Stimulated activated CD4-positive, alpha-beta T cell treated with anti-CD3 and anti-CD28 coated beads, Interleukin-1b, Interleukin-23, amount 100 ng/mL, for 24 hours (primary cell): ENCODE data around the gene KIAA1671.

Experiments
- DNase-seq, 4 experiments: peaks; one replicate each; pipeline ENCODE4 v3.0.0-alpha.2; 2020; ENCODE audit warnings: low read depth in 4 of 4, low spot score in 1 of 4

Gene KIAA1671

DNA sequence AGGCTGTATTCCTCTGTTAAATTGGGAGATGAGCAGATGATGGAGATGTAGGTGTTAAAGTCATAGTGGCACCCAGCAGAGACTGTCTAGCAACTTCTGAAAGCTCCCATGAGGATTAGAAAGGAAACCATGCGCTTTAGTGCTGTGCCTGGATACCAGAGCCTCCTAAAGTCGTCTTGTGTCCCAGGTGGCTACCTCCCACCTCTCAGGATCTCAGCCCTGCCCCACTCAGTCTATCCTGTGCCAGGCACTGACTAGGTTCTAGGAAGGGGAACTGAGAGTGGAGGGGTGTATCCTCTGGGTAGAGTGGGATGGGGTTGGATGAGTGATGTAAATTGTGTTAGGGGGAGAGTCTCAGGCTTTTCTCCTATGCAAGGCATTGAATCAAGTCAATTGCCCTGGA, 60.2 kb downstream of the KIAA1671 start:
- no peak for DNase-seq

DNA sequence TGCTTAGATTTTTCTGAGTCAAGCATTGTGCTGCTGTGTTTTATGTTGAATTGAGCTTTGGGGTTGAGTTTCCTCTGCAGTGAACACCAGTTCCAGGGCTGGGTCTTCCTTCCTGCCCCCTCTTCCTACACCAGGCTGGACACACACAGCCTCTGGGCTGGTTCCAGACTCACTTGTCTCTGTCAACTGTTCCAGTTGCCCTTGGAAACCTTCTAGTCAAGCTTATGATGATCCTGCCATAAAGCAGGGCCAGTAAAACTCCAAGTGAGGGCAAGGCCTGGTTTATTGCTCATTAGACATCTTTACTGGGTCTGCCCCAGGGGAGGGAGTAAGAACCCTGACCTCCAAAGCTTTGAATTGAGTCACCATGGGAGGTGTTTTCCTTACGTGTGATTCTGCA, 61.1 kb downstream of the KIAA1671 start:
- no peak for DNase-seq

DNA sequence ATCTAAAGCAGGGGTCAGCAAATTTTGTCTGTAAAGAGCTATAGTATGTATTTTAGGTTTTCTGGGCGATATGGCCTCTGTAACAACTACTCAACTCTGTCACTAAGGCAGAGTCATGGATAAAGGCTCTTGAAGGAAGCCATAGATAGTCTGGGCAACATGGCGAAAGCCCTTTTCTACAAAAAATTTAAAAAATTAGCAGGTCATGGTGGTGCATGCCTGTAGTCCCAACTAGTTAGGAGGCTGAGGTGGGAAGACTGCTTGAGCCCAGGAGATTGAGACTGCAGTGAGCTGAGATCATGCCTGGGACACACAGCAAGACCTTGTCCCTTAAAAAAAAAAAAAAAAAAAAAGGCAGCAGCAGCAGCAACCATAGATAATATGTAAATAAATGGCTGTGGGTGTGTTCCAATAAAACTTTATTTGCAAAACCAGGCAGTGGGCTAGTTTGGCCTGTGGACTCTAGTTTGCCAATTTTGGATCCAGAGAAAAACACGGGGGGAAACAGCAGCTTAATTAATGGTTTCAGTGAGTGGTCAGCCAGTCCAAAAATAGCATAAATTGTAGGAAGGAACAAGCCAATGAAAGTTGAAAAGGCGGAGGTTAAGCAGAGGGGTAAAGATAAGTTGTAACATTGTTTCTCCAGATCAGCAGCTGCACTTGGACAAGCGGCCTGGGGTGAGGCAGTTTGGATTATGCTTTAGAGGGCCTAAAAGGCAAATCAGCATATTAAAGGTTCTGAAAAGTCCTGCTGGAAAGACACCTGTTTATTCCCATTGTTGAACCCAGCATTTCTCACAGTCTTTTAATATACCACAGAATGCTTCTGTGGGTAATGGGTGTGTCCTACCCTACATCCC, 62.6 kb downstream of the KIAA1671 start:
- no peak for DNase-seq

DNA sequence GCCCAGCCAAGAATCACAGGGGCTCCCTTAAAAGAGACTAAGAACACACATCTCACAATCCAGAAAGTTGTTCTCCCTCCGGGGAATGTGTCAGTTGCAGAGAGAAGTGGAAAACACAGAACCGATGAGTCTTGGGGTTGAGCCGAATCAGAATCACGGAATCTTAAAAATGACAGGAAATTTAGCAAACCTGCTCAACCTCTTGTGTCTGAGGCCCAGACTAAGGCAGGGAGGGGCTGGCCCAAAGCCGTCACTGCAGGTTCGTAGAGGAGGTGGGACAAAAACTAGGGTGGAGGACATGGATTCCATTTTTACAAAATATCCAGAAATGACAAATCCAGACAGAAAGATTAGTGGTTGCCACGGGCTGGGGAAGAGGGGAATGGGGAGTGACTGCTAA, 63.8 kb downstream of the KIAA1671 start:
- DNase-seq, result no peak

DNA sequence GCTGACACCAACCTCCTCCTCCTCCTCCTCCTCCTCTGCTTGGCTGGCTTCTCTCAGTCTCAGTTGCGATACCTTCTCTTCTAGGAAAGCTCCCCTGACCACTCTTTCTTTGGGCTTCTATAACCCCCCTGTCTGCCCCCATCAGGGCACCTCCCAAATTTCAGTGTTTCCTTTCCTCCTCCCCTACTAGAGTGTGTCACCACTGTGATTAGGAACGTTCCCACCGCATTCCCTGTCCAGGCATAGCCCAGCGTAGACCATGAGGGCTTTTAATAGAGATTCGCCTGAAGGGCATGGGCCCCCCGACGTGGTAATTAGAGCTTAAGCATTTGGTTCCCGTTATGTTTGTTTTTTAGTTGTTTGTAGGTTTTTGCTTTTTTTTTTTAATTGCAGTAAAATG, 65.5 kb downstream of the KIAA1671 start:
- no peak for DNase-seq

DNA sequence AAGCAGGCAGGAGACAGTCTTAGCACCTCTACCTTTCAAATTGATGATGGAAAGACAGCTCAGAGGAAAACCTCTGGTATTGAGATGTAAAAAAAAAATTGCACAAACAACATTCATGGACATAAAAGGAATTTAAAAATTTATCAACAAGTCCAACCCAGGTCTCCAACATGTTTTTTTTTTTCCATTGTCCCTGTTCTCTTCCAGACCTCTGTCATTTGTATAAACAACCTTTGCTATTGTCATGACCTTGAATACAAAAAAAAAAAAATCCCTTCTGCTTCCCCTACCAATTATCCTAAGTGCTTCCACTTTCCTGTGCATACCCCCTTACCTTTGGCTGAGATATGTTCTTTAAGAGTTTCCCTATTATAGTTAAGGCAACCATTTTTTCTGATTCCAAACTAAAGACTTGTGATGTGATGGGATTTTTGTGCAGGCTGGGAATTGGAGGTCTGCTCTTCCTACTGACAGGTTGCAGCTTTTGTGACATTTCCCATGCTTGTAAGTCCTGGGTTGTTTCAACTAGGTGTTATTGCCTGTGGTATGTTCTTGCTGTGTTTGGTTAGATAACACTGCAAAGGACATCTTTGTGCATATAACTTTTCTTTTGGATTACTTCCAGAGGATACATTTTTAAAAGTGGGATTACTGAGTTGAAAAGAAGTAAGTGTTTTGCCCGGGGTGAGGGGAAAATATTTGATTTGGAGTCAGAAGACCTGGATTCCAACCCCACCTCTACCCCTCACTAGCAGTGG, 67.1 kb downstream of the KIAA1671 start:
- no peak for DNase-seq

DNA sequence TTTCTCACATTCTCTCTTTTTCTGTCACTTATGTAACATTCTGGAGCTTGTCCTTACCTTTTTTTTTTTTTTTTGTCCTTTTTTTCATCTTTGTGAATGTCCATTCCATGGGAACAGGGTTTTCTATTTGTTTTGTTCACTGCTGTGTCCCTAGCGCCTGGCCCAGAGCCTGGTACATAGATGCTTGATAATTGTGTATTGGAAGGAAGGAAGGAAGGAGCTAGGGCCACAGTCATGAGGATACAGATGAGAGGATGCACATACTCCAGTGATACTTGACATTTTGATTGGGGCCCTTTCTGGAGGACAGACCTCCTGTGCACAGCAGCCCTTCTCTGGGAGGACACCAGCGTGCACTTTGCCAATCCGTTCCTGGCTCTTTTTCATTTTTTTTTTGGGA, 68.9 kb downstream of the KIAA1671 start:
- no peak for DNase-seq

DNA sequence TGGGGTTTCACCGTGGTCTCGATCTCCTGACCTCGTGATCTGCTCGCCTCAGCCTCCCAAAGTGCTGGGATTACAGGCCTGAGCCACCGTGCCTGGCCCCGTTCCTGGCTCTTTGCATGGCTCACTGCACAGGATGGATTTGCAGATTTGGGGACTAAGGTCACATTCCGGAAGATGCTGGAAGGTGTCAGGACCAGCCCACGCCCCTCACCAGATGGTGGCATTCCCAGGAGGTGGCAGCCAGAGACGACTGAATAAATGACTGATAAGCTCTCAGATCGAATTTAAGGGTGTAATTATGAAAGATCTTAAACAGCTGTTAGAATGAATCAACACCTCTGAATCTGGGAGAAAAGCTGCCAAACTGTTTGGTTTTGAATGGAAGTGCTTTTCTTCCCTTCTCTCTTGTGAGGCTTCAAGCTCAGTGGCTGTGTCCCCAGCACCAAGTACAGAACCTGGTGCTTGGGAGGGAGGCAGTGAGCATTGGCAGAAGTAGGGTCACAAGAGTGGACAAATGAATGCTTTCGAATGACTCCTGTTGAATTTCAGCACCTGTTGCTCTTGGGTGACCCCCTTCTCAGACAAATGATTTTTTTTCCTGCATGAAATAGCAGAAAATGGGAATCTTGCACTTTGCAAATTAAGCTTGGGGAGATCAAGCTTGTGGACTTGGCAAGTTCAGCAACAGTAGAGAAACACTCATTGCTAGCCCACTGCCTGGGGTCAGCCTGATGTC, 69.6 kb downstream of the KIAA1671 start:
- DNase-seq, result no peak

DNA sequence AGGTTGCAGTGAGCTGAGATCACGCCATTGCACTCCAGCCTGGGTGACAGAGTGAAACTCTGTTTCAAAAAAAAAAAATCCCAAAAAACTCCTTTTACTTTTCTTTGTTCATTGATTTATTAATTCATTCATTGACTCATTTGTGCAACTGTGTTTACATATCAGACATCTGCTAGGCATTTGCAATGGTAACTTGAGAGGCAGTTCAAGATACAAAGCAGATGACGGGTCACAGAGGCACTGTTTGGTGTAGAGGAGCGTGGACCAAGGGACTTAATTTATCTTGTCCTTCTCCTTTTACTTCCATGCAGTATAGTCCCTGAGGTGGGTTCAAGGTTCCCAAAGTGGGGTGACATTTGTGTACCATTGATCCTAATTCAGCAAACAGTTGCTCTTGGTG, 71.4 kb downstream of the KIAA1671 start:
- no peak for DNase-seq

DNA sequence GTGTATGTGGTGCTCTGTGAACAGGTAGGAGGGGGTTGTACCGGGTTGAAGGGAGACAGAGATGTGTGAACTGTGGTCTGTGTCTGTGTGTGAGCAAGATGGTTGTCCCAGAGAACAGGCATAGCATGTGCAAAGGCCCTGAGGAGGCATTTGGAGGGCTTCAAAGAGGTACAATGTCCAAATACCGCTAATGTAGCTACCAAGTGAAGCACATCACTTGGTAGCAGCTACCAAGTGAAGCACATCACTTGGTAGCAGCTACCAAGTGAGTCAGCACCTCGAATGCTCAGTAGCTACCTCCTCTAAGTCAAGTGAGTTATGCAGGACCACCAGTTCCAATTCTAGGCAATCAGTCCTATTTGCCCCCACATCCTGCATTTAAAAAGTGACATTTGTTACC, 72.4 kb downstream of the KIAA1671 start:
- no peak for DNase-seq

DNA sequence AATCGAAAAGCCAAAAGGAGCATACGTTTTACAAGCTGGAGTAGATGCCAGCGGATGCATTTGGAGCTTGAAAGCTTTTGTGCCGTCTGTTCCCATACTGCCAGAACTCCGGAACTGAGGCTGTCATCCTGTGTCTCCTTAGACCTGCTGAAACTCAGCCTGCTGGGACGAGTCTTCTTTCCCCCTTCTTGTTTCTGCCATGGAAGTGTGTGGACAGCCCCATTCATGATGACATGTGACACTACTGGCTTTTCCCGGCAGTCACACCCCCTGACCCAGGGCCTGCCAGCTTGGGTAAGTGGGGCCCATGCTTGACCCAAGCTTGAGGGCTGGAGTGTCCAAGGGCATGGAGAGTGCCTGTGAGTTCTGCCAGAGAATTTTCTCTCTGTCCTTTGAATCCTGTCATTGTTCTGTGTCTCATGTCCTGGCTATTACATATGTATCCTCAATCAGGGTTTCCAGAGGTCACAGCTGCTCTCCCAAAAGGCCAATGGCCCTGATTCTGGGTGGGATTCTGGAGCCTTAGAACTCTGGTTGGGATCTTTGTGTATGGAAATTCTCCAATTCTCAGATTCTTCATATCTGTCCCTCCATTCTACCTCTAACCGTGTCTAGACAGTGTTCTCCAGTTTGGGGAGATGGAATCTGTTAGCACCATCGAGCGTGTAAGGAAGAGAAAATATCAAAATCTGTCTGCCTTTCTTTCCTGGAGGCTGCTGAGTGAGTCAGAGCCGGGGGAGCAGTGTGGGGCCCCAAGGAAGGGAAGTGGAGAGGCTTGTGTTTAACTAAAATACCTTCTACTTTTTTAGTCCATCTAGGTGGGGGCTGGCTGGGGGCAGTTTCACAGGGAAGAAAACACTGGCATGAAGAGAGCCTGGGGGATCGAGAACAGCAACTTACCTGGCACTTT, 73.2 kb downstream of the KIAA1671 start:
- DNase-seq, result no peak

DNA sequence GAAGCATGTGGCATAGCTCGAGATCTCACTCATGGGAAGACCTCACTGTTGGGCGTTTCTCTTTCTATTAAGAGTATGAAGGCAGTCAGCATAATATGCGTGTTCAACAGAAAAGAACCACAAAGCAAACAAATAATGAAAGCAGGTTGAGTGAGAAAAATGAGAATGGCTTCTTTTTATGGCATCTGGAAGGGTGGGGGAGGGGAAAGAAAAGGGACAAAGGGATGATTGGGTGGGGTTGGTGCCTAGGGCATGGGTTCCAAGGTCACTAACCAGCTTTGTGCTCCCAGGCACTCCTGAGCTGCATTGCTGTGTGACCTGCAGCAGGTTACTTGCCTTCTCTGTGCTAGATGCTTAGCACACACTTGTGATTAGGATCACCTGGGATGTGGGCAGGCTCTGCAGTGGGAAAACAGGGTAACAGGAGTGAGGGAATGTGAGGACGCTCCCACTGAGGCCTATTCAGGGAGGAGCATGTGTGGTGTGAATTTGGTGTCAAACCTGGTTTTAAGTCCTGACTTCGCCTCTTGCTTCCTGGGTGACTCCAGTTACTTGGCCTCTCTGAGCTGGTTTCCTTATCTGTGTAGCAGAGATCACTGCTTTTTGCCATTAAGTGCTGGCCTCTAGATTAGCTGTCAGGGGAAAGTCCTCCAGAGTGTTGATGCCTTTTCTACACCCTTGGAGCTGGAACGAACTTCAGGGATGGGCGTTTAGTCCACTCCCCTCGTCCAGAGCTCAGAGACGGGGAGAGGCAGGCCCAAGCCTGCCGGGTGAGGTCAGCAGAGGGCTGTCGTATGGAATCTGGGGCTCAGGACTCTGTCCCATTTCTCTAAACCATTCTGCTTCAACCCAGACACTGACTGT, 74.8 kb downstream of the KIAA1671 start:
- no peak for DNase-seq

DNA sequence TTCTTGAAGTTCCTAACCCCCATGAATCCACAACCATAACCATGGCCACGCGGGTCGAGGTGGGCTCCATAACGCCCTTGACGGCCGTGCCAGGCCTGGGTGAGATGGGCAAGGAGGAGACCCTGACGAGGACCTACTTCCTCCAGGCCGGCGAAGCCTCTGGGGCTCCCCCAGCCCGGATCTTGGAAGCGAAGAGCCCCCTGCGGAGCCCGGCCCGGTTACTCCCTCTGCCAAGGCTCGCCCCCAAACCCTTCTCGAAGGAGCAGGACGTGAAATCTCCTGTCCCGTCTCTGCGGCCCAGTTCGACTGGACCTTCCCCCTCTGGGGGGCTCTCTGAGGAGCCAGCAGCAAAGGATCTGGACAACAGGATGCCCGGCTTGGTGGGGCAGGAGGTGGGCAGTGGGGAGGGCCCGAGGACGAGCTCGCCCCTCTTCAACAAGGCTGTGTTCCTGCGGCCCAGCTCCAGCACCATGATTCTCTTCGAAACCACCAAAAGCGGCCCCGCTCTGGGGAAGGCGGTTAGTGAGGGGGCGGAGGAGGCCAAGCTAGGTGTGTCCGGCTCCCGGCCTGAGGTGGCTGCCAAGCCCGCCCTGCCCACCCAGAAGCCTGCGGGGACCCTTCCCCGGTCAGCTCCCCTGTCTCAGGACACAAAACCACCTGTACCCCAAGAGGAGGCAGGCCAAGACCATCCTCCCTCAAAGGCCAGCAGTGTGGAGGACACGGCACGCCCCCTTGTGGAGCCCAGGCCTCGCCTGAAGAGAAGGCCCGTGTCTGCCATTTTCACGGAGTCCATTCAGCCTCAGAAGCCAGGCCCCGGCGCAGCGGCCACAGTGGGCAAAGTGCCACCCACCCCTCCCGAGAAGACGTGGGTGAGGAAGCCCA, 75.7 kb downstream of the KIAA1671 start:
- DNase-seq, result peak in 1 of 4 experiments; percentile 7

DNA sequence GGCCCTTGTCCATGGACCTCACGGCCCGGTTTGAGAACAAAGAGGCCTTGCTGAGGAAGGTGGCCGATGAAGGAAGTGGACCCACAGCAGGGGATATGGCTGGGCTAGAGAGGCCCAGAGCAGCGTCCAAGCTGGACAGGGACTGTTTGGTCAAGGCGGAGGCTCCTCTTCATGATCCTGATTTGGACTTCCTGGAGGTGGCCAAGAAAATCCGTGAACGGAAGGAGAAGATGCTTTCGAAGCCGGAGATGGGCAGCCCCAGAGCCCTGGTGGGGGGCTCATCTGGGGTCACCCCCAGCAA, 76.3 kb downstream of the KIAA1671 start:
- DNase-seq, result no peak

DNA sequence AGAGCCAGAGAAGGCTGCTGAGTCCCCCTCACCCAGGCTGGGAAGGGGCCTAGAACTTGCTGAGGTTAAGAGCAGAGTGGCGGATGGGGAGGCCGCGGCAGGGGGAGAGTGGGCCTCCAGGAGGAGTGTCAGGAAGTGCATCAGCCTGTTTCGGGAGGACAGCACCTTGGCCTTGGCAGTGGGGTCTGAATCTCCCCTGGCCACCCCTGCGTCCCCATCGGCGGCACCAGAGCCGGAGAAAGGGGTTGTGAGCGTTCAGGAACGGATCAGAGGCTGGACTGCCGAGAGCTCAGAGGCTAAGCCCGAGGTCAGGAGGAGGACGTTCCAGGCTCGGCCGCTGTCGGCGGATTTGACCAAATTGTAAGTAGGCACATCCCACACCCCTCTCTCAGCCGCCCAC, 76.7 kb downstream of the KIAA1671 start:
- no peak for DNase-seq

DNA sequence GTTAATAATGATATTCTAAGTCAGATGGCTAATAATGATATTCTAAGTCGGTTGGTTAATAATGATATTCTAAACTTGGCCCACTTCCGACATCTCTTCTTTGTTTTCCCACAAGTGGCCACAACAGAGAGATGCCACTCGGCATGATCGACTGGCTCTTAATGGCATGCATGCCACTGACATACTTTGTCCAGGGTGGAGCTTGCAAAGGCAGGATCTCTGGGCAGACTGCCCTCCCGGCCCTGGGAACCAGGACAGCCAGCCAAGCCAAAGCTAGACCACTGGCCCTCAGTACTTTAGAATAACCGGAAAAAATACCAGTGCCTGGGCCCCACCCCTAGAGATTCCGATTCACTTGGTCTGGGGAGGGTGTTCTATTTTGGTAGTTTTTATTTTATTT, 78.1 kb downstream of the KIAA1671 start:
- DNase-seq, result no peak

DNA sequence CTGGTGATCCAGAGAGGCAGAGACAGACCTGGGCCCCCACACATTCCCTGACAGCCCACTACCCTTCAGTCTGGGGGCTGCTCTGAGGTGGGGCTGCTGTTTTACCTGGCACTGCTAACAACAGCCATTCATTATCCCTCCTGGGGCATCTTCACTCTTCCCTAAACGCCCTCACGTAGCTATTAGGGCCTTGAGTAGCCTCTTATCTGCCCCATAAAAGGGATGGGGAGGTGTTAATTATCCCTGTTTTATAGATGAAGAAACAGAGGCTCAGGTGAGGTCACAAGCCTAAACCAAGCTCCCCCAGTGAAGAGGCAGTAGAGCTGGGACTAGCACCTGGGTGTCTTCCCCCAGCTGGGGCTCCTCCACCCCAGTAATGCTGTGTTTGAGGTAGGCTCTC, 79.5 kb downstream of the KIAA1671 start:
- no peak for DNase-seq

DNA sequence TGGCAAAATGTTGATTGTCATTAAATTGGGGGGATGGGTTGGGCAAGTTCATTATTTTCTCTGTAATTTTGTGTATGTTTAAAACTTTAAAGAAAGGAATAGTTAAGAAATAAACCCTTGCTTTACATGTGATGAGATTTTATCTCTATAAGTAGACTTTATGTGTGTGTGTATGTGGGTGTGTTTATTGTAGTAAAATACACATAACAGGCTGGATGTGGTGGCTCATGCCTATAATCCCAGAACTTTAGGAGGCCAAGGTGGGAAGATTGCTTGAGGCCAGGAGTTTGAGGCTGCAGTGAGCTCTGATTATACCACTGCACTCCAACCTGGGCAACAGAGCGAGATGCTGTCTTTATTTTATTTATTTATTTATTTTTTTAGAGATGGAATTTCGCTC, 83.2 kb downstream of the KIAA1671 start:
- no peak for DNase-seq

DNA sequence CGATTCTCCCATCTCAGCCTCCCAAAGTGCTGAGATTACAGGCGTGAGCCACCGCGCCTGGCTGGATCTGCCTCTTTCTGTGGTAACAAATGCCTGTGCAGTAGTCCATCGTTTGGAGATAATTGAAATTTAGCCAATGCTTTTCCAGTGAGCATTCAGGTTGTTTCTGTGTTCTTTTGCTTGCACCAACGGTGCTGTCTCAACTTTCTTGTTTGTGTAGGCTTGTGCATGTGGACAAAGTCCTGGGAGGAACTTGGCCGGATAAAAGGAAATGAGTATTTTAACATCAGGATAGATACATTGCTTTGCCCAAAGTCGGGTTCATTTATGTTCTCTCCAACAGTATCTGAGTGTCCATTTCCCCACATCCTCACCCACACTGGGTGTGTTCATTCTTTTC, 85.7 kb downstream of the KIAA1671 start:
- no peak for DNase-seq
